ENCODE data around the gene APH1A. TPM values are rescaled to one million over a fixed set of nuclear protein-coding genes. Genes with fewer than 3 reads are reported as not detected.

APH1A gene
- total RNA-seq, 1 experiment from 2014 or later, result 115 TPM

DNA sequence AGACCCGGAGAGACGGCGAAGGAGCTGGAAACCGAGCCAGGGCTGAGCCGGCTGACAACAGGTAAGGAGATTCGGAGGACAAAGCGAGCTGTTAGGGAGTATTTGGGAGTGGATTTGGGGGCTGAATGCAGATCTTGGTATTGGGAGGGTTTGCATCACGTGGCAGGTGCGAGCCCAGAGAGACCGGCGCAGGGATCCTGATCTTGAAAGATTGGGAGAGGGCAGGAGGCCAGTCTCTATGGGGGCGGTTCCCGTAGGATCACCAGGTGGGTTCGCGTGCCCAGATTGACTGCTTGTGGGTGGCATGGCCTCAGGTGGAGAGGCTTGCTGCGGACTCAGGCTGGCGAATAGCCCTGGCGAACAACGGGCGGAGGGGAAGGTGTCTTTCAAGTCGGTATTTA lies 13.7 kb upstream of the APH1A start:
- Histone ChIP-seq H2BK12ac (ENCODE audit: insufficient read length, low read depth, low read length) (no peak overlapping the region), H3K27me3 (ENCODE audit: insufficient read depth, low read length) (no peaks in the 10 kb centered on the region), H3K79me1 (ENCODE audit: insufficient read depth, low read depth, low read length, poor library complexity, severe bottlenecking) (no peaks in the 10 kb centered on the region), H3K9ac (ENCODE audit: extremely low read depth, insufficient read length, low read length) (peak overlapping the region; percentile 74), H3K4ac (ENCODE audit: low read depth, low read length) (no peak overlapping the region), H3K56ac (ENCODE audit: insufficient read length, low read depth, low read length) (no peak overlapping the region), H4K20me1 (ENCODE audit: control insufficient read depth, insufficient read depth, insufficient read length) (peaks cover 3% of the 10 kb centered on the region), H2BK15ac (ENCODE audit: low read depth, low read length) (no peak overlapping the region), H4K8ac (replicated peaks; ENCODE audit: insufficient read length, low read depth, low read length) (no peak overlapping the region), H2AK5ac (ENCODE audit: insufficient read length, low read length) (no peak overlapping the region), H4K91ac (ENCODE audit: insufficient read length, low read depth, low read length) (no peak overlapping the region), H3K27ac (ENCODE audit: insufficient read length, low read depth, low read length) (no peak overlapping the region), H2BK5ac (ENCODE audit: insufficient read length, low read length) (no peak overlapping the region), H3K9me3 (ENCODE audit: control insufficient read depth, low read depth, low read length) (no peaks in the 10 kb centered on the region), H3K18ac (ENCODE audit: insufficient read length, low read depth, low read length) (peak overlapping the region; percentile 80), H3K14ac (ENCODE audit: insufficient read depth, low read length) (peak overlapping the region; percentile 87; the same call in 1 of the 2 replicates), H2BK120ac (ENCODE audit: low read depth, low read length, poor library complexity, severe bottlenecking) (no peak overlapping the region), H3K23ac (ENCODE audit: insufficient read length, low read depth, low read length) (no peak overlapping the region), H3K4me2 (ENCODE audit: insufficient read depth, insufficient read length, low read length) (peak overlapping the region; percentile 75), H2BK20ac (ENCODE audit: low read depth, low read length, poor library complexity, severe bottlenecking) (no peak overlapping the region), H4K5ac (ENCODE audit: insufficient read length, low read depth, low read length) (no peak overlapping the region), H3K79me2 (ENCODE audit: insufficient read depth, low read length) (no peaks in the 10 kb centered on the region), H3T11ph (ENCODE audit: low read length) (no peak overlapping the region), H2AFZ (ENCODE audit: low read length) (no peak overlapping the region), H3K23me2 (ENCODE audit: insufficient read length, low read depth, low read length, poor library complexity, severe bottlenecking) (peaks cover 17% of the 10 kb centered on the region), H3K4me1 (ENCODE audit: insufficient read depth, low read length) (no peaks in the 10 kb centered on the region)
- no peak for DNase-seq
- TF ChIP-seq, protein P1, sequence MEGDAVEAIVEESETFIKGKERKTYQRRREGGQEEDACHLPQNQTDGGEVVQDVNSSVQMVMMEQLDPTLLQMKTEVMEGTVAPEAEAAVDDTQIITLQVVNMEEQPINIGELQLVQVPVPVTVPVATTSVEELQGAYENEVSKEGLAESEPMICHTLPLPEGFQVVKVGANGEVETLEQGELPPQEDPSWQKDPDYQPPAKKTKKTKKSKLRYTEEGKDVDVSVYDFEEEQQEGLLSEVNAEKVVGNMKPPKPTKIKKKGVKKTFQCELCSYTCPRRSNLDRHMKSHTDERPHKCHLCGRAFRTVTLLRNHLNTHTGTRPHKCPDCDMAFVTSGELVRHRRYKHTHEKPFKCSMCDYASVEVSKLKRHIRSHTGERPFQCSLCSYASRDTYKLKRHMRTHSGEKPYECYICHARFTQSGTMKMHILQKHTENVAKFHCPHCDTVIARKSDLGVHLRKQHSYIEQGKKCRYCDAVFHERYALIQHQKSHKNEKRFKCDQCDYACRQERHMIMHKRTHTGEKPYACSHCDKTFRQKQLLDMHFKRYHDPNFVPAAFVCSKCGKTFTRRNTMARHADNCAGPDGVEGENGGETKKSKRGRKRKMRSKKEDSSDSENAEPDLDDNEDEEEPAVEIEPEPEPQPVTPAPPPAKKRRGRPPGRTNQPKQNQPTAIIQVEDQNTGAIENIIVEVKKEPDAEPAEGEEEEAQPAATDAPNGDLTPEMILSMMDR (conservative IDR thresholded peaks at IDR 0.05), result no peak
- Mint-ChIP-seq H3K36me3 (ENCODE audit: insufficient read depth in 1 of 3, low read depth in 3 of 3) (peaks cover 8 to 40% (median 30%) of the 10 kb centered on the region in 3 experiments), H3K27ac (peak overlapping the region; percentile 88 to 98 (median 95)), H3K27me3 (ENCODE audit: low read depth) (peaks cover 18% of the 10 kb centered on the region), H3K9me3 (no peaks in the 10 kb centered on the region; a peak in 2 of 5 replicates), H3K4me3 (peak overlapping the region; percentile 84 to 95), H3K4me1 (peaks cover 22 to 27% of the 10 kb centered on the region in 2 experiments)
- no CpG with 5 or more reads among the region's 21 CpGs for WGBS (ENCODE audit: extremely low coverage, insufficient read length, low lambda C conversion rate)

All from H9 (cell line).